ENCODE results near the gene MUC20.

GRCh38 chr3:195696632-195697278 is 24.0 kb upstream of the MUC20 start:
- TF ChIP-seq CTCF (IDR thresholded peaks at IDR 0.05; ENCODE audit: control extremely low read depth in 1 of 3, insufficient read depth in 1 of 3, low read depth in 1 of 3, low read length in 3 of 3), result no peak
- TF ChIP-seq RFX5 (IDR thresholded peaks at IDR 0.05; ENCODE audit: borderline replicate concordance, low read depth, low read length), result no peak
- no peak for TF ChIP-seq KDM1A (IDR thresholded peaks at IDR 0.05; ENCODE audit: borderline replicate concordance, low read length)
- TF ChIP-seq ZNF274 (IDR thresholded peaks at IDR 0.05; ENCODE audit: borderline replicate concordance, extremely low read depth, low read length), result no peak
- no peak for TF ChIP-seq SP1 (IDR thresholded peaks at IDR 0.05; ENCODE audit: low read depth, low read length)
- no peak for TF ChIP-seq TCF12 (IDR thresholded peaks at IDR 0.05; ENCODE audit: low read depth, low read length)
- TF ChIP-seq EP300 (IDR thresholded peaks at IDR 0.05; ENCODE audit: borderline replicate concordance in 1 of 2, low read depth in 2 of 2, low read length in 2 of 2), result no peak
- no peak for TF ChIP-seq NRF1 (IDR thresholded peaks at IDR 0.05; ENCODE audit: low read depth, low read length)
- no peak for TF ChIP-seq MAX (IDR thresholded peaks at IDR 0.05)
- no peak for TF ChIP-seq CEBPB (IDR thresholded peaks at IDR 0.05; ENCODE audit: low read depth, low read length)
- no peak for TF ChIP-seq ATF3 (IDR thresholded peaks at IDR 0.05; ENCODE audit: insufficient read depth, low read depth, low read length)
- TF ChIP-seq POLR2A (IDR thresholded peaks at IDR 0.05; ENCODE audit: control extremely low read depth in 1 of 2, low read depth in 2 of 2, low read length in 2 of 2), result no peak
- TF ChIP-seq HDAC6 (IDR thresholded peaks at IDR 0.05; ENCODE audit: low read depth, low read length), result no peak

Measured in H1 (cell line).